Activated CD4-positive, alpha-beta T cell treated with anti-CD3 and anti-CD28 coated beads, Interleukin-2, amount 50 U/mL, for 1 hour (primary cell): Measurements from ENCODE around the gene NCK2.

Source experiments
- DNase-seq: peaks from one replicate; pipeline ENCODE4 v3.0.0-alpha.2; 2020

NCK2 gene

DNA sequence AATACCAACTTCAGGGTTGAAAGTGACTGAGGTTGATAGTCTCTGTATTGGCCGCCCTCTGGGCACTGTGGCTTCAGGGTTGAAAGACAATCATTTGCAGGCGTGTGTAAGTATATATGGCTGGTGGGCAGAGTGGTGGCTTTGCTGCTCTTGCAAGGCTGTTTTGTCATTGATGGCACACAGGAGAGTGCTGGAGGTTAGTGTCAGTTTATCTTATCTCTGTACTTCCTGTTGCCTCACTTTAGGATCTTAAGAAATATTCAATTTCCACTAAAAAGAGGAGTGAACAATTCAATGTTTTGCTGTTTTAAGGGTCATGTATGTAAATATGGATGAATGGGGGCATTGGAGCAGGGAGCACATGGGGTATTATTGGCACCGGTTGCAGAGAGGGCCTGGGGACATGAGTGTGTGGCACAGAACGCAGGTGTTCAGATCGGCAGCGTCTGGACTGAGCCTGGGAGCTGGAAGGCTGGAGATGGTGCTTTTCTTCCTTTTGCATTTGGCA lies 51.5 kb downstream of the NCK2 start:
- DNase-seq: no peak

DNA sequence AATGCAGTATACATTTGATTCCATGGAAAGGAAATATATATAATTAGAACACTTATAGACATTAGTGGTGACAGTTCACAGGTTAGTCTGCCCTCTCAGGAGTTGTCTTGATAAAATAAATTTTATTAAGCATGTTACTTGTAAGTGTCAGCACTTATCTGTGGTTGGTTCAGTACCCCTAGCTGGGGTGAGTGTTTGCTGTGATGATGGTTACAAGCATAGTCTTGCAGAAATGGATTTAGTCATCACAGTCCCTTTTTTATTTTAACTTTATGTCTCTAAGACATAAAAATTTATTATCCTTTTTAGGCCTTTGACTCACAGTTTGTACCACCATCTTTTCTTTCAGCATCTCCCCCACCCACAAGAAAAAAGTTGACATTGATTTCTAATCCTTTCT lies 52.1 kb downstream of the NCK2 start:
- DNase-seq: no peak

DNA sequence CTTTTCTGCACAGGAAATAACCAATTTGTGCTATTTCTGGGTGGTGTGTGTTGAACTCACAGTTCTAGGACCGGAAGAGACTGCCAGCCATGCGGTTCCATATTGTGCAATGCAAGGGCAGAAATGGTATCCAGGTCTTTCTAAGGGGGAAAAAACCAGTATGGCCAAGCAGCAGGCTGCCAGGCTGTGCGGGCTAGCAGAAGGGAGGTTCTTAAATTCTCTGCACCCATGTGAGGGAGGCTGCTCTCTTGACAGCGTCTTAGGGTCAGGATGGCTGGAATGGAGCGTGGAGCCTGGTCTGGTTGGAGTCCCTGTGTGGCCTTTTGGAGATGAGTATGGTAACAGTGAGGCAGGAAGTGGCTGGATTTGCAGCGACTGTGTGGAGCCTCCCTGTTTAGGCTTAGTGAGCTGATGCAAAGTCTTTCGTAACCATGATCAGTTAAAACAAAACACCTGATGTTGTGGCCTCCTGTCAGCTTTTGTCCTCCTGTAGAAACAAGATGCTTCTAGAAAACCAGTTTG lies 52.6 kb downstream of the NCK2 start:
- DNase-seq: no peak

DNA sequence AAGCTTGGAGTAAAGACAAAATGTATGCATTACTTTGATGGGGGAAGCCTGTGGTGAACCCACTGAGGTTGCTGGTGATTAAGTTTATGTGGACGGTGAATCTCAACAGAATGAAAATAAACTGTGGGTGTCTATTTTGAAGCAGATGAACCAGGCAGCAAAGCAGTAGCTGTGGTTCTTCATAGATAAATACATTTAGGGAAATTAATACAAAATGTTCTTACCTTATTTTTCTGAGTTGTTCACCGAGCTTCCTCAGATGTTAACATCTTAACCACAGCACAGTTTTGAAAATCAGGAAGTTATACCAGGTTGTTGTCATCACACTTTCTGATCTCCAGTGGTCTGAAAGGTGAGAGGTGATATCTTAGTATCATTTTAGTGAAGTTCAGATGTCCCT lies 53.9 kb downstream of the NCK2 start:
- DNase-seq: no peak

DNA sequence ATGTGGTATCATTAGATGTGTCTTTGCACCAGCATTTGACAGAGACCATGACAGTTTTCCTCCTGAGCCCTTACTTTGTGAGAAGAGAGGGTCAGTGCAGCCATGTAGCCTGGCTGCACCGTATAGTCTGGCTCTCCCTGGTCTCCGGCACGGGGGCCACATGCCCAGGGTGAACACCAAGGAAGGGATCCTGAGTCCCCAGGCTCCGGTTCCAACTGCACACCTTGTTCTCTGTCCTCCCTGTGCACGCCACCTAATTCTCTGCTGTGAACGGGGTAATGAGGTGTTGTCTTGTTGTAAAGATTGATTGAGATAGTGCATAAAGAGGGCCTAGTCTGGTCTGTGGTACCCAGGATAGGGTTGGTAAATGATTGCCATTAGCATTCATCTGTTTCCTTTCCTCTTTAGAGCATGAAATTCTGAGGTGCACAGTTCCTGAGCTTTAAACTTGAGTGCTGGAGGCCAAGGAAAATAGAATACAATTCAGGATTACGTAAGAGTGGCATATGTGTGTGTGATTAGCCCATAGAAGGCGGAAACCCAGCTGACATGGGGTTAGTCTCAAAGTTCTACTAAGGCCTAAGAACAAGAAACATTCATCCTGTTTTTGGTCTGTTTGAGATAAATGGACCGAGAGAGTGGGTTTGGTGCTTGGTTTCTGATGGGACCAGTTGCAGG lies 55.5 kb downstream of the NCK2 start:
- DNase-seq: no peak

DNA sequence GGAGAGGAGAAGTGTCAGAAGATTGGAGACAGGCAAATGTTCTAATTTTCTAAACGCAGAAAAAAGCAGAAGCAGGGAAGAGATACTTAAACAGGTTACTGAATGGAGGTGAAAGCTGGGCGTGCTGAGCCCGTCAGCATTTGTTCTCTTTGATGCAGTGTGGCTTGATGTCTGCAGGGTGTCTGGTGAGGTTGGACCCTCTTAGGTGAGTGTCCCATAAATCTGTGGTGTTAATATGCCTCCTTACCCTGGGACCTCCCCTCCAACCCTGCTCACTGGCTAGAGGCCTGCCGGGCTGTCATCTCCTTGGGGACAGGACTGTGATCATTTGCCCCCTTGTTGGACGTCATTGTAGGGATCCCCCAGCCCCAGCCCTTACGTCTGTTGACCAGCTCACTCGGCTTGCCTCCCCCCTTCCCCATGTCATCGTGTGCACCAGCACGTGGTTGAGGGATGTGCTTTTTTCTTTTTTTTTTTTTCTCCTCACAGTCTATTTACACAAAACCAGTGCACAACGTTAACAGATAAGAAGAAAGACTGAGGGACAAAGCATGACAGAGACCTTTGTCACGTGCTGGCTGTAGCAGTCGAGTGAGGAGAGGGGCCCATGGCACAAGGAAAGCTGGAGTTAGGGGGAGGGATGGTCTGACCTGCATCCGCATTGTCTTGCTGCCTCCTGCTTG lies 56.4 kb downstream of the NCK2 start:
- DNase-seq: no peak

- no peak for DNase-seq
These were observed 57.2 kb downstream of the NCK2 start for GRCh38 chr2:105801961-105802360.

DNA sequence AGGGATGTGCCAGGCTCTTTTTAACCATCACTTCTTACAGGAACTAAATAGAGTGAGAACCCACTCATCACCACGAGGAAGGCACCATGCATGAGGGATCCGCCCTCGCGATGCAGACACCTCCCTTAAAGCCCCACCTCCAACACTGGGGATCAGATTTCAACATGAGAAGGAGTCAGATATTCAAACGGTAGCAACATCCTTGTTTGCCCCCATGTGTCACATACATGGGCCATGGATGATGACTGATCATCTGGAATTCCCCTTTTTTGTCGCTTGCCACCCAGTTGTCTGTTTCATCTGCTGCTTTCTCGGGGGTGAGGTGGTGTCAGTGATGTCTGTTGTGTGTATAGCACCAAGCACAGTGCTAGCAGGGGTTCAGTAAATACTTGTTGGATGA lies 57.9 kb downstream of the NCK2 start:
- peak; percentile 59 for DNase-seq

GRCh38 chr2:105803337-105803736 lies 58.6 kb downstream of the NCK2 start:
- DNase-seq: no peak

- no peak for DNase-seq
These were observed 59.1 kb downstream of the NCK2 start for GRCh38 chr2:105803773-105804172.

DNA sequence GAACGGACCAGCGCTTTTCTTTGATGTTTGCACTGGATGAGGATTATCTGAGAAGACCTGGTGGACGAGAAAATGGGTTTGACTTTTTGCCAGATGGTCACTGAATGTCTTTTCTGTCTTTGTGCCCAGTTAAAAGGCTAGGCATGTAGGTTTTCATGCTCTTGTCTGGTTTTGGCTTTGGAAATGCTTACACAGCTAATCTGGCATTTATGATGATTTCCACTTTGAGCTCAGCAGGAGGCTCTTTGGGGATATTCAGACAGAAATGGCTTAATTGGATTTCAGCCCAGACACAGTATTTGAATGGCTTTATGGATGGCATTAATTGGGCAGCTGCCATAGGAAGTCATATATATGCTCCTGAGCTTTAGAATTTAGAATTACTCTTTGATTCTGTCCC lies 59.6 kb downstream of the NCK2 start:
- no peak for DNase-seq

DNA sequence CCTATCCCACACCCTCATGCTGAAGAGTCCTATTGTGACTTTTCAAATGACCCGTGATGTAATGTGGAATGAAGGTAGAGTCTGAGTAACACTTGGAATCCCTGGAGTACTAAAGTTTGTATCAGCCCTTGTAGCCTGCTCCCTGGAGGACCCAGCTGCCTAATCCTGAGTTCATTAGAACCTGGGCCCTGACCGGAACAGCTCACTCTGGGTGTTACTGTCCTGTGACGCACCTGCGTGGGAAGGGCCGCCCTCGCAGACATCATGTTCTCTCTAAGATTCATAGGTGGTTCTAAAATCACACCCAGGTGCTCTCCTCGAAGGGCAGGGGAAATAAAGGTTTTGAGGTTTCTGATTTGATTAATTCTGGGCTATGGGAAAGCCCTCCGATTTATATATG lies 62.3 kb downstream of the NCK2 start:
- no peak for DNase-seq

GRCh38 chr2:105808423-105809096 lies 63.8 kb downstream of the NCK2 start:
- DNase-seq: no peak

- DNase-seq: no peak
These were observed 64.4 kb downstream of the NCK2 start for GRCh38 chr2:105809097-105809473.

DNA sequence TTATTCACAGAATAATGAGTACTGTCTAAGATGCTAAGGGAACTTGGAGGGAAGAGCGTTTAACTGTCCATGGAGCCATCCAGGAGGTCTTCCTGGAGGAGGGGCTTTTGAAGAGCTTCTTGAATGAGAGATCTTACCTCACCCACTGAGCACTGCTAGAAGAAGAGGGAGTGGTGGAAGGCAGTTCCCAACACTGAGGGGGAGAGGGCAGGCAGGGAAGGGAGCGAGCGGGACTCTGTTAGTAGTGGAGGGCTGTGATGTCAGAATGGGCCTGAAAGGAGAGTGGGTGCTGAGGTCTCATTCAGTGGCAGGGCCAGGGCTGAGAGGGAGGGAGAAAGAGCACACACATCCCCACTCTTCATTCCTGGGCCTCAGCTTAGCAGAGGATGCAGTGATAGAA lies 65.0 kb downstream of the NCK2 start:
- no peak for DNase-seq

- DNase-seq: no peak
These were observed 67.7 kb downstream of the NCK2 start for GRCh38 chr2:105812180-105813044.

- no peak for DNase-seq
These were observed 68.3 kb downstream of the NCK2 start for GRCh38 chr2:105813045-105813315.

DNA sequence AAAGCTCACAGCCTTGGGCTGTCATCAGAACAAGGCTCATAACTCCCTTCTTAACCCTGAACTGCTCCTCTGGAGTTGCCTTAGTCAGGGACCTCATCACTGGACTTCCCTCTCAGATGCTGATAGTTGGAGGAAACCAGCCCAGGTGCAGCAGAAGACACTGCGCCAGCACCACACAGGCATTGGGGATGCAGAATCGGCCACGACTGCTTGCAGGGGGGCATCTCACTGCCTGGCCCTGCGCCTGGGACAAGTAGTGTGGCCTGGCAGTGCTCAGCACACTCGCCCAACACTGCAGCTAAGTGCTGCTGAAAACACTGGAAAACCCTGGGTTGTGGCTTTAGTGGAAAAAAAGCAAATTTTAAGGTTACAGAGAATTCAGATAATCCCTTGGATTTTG lies 68.7 kb downstream of the NCK2 start:
- no peak for DNase-seq

DNA sequence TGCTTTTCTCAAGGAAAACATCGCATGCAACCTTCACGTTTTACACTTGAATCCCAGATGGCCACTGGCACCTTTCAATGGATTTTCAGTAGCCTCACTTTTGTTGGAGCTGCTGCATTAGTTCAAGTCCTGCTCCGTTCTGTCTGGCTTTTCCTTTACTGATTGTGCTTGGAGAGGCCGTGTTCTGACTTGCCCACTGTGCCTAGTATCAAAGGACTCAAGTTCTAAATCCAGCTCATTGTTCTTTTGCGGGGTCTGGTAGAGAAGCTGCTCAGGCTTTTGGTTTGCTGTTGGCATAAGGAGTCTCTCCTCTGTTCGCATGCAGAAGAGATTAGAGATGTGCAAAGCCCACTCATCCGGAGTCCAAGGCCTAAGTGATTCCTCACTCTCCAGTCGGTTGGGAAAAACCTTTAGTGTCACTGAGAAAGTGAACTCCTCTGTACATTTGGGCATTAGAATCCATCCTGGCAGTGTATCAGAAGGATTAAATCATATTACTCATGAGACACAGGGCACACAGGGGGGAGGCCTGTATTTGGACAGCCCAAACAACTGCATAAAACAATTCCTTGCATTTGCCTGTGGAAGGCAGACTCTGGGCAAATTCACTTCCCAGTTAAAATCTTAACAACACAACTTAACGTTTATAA lies 69.7 kb downstream of the NCK2 start:
- DNase-seq: no peak

DNA sequence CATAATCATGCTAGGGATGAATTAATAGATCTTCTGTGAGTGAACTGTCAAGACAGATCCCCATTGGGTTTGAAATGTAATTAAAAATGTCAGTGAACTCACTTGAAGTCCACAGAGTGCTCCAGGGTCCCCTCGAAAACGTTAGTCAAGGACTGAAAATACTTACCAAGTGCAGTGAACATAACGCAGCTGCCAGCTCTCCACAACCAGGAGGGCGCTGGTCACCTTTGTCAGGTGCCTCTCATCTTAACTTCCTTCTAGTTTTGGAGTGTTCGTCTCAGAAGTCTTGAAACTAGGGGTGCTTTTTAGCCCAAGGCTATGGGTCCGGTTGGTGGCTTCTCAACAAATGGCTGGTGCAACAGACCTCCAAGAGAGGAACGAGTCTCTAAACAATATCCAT lies 70.7 kb downstream of the NCK2 start:
- no peak for DNase-seq

DNA sequence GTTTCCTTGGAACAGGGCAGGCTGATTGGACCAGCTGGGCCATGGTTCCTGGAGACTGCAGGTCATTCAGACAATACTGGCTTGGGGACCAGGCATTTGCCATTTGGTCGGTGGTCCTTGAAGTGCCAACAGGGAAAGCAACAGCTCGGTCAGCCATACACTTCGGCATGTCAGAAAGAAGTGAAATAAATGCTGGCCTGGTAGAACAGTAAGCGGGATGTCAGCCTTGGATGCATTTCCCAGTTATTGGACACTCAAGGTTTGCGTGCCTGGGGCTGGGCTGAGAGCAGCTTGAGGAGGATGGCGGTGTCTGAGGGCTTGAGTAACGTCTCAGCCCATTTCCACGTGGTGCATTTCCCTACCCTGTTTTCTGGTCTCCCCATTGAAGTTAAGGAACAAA lies 75.4 kb downstream of the NCK2 start:
- DNase-seq: no peak

DNA sequence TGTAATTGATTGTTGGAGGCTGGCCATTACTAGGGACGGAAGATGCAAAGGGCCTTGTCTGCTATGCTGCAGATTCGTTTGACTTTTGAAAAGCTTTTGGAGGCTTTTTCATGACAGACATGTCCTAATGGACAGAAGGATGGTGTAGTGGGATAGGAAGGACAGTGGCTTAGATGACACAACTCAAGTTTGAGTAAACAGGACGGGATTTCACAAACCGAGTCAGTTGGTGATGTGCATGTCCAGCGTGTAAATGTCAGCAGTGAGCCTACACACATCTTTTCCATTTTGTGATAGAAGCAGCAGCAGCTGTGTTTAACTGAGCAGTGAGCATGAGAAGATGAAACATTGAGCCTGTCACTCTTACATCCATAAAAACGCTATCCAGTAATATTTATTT lies 76.0 kb downstream of the NCK2 start:
- DNase-seq: no peak
